A549 (cell line): ENCODE data around the gene AUTS2.

Source experiments
- MAX ChIP-seq: IDR thresholded peaks from 2 replicates; pipeline ENCODE4 v1.6.1; 2012
- PBX3 ChIP-seq: IDR thresholded peaks from 2 replicates; pipeline ENCODE4 v1.6.1; 2012
- SMC3 ChIP-seq: fragments of >200 bp; sonication (Bioruptor Twin); formaldehyde crosslinking; IDR thresholded peaks from 3 replicates; pipeline ENCODE4 v1.6.1; 2018; ENCODE audit warnings: inconsistent platforms
- SREBF2 ChIP-seq: fragments of 450-650 bp; IDR thresholded peaks from 2 replicates; pipeline ENCODE4 v1.6.1; 2014; ENCODE audit warnings: mild to moderate bottlenecking, moderate library complexity

GRCh38 chr7:69605546-69605945, 7.3 kb downstream of the AUTS2 start:
- TF ChIP-seq SMC3 (no peak), SREBF2 (no peak), MAX (no peak), PBX3 (no peak)
